ENCODE measurements around the gene C5orf15. TPM values are rescaled to one million over a fixed set of nuclear protein-coding genes. Genes with fewer than 3 reads are reported as not detected.

C5orf15 gene
- total RNA-seq, 1 experiment from 2014 or later, result 28.8 TPM

GRCh38 chr5:133938929-133939328, 29.5 kb downstream of the C5orf15 start:
- Histone ChIP-seq H3K9me3 (ENCODE audit: control insufficient read depth in 1 of 2, insufficient read depth in 1 of 2, low read depth in 1 of 2, low read length in 2 of 2) (no peaks in the 10 kb centered on the region), H3K4me1 (ENCODE audit: control insufficient read depth in 1 of 2, insufficient read depth in 2 of 2, low read length in 2 of 2) (no peaks in the 10 kb centered on the region), H3K36me3 (ENCODE audit: control insufficient read depth in 1 of 2, insufficient read depth in 2 of 2, low read length in 2 of 2) (no peaks in the 10 kb centered on the region), H3K4me2 (ENCODE audit: low read length) (no peak overlapping the region), H3K27me3 (ENCODE audit: insufficient read depth, low read length) (no peaks in the 10 kb centered on the region), H2AFZ (ENCODE audit: low read depth, low read length, poor library complexity, severe bottlenecking) (no peak overlapping the region), H4K20me1 (ENCODE audit: insufficient read depth) (no peaks in the 10 kb centered on the region), H3K27ac (ENCODE audit: low read depth, low read length) (no peak overlapping the region), H3K4me3 (replicated peaks in 1 of 2; ENCODE audit: low read depth in 1 of 2, low read length in 2 of 2) (no peak overlapping the region), H3K9me2 (ENCODE audit: insufficient read depth) (no peaks in the 10 kb centered on the region), H3K79me2 (ENCODE audit: insufficient read depth, low read length) (no peaks in the 10 kb centered on the region), H3K9ac (ENCODE audit: low read length) (no peak overlapping the region)
- ATAC-seq, result no peak
- BruUV-seq (replicated peaks), result no TSS peak
- RAD21 ChIA-PET (ENCODE audit: low non-redundant PET in 1 of 2, low total read pairs in 2 of 2, uncharacterized antibody in 2 of 2, unreplicated experiment in 2 of 2), result no interaction called here
- CTCF ChIA-PET, result no interaction called here
- intact Hi-C loops (cut with micrococcal nuclease), result no loop called here
- POLR2A ChIA-PET, result no interaction called here
- no peak for DNase-seq (ENCODE audit: low read depth, low spot score)
- TF ChIP-seq CBX3 (IDR thresholded peaks at IDR 0.05; ENCODE audit: low read depth) (no peak), YY1 (IDR thresholded peaks at IDR 0.05; ENCODE audit: extremely low read depth, insufficient replicate concordance, low read depth, low read length) (no peak), POLR2AphosphoS5 (IDR thresholded peaks at IDR 0.05; ENCODE audit: low read depth, low read length) (no peak), EGR1 (IDR thresholded peaks at IDR 0.05; ENCODE audit: low read depth) (no peak), RAD21 (IDR thresholded peaks at IDR 0.05; ENCODE audit: low read depth) (no peak), SIN3A (IDR thresholded peaks at IDR 0.05; ENCODE audit: low read depth) (no peak), EZH2phosphoT487 (IDR thresholded peaks at IDR 0.05; ENCODE audit: borderline replicate concordance) (no peak), ZFX (IDR thresholded peaks at IDR 0.05) (no peak)
- TF ChIP-seq, protein P1, sequence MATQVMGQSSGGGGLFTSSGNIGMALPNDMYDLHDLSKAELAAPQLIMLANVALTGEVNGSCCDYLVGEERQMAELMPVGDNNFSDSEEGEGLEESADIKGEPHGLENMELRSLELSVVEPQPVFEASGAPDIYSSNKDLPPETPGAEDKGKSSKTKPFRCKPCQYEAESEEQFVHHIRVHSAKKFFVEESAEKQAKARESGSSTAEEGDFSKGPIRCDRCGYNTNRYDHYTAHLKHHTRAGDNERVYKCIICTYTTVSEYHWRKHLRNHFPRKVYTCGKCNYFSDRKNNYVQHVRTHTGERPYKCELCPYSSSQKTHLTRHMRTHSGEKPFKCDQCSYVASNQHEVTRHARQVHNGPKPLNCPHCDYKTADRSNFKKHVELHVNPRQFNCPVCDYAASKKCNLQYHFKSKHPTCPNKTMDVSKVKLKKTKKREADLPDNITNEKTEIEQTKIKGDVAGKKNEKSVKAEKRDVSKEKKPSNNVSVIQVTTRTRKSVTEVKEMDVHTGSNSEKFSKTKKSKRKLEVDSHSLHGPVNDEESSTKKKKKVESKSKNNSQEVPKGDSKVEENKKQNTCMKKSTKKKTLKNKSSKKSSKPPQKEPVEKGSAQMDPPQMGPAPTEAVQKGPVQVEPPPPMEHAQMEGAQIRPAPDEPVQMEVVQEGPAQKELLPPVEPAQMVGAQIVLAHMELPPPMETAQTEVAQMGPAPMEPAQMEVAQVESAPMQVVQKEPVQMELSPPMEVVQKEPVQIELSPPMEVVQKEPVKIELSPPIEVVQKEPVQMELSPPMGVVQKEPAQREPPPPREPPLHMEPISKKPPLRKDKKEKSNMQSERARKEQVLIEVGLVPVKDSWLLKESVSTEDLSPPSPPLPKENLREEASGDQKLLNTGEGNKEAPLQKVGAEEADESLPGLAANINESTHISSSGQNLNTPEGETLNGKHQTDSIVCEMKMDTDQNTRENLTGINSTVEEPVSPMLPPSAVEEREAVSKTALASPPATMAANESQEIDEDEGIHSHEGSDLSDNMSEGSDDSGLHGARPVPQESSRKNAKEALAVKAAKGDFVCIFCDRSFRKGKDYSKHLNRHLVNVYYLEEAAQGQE (IDR thresholded peaks at IDR 0.05; ENCODE audit: low read depth), result no peak
- TF ChIP-seq, protein P2, sequence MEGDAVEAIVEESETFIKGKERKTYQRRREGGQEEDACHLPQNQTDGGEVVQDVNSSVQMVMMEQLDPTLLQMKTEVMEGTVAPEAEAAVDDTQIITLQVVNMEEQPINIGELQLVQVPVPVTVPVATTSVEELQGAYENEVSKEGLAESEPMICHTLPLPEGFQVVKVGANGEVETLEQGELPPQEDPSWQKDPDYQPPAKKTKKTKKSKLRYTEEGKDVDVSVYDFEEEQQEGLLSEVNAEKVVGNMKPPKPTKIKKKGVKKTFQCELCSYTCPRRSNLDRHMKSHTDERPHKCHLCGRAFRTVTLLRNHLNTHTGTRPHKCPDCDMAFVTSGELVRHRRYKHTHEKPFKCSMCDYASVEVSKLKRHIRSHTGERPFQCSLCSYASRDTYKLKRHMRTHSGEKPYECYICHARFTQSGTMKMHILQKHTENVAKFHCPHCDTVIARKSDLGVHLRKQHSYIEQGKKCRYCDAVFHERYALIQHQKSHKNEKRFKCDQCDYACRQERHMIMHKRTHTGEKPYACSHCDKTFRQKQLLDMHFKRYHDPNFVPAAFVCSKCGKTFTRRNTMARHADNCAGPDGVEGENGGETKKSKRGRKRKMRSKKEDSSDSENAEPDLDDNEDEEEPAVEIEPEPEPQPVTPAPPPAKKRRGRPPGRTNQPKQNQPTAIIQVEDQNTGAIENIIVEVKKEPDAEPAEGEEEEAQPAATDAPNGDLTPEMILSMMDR (IDR thresholded peaks at IDR 0.05 in 2 of 3, conservative IDR thresholded peaks at IDR 0.05 in 1 of 3; ENCODE audit: borderline replicate concordance in 1 of 3, insufficient read depth in 1 of 3, low read depth in 2 of 3, low read length in 2 of 3), result no peak

Data from HCT116 (cell line).